ENCODE measurements around the gene C1orf232. TPM values are rescaled to one million over a fixed set of nuclear protein-coding genes. Genes with fewer than 3 reads are reported as not detected.

C1orf232 gene
- total RNA-seq, 1 experiment from 2014 or later = not detected

DNA sequence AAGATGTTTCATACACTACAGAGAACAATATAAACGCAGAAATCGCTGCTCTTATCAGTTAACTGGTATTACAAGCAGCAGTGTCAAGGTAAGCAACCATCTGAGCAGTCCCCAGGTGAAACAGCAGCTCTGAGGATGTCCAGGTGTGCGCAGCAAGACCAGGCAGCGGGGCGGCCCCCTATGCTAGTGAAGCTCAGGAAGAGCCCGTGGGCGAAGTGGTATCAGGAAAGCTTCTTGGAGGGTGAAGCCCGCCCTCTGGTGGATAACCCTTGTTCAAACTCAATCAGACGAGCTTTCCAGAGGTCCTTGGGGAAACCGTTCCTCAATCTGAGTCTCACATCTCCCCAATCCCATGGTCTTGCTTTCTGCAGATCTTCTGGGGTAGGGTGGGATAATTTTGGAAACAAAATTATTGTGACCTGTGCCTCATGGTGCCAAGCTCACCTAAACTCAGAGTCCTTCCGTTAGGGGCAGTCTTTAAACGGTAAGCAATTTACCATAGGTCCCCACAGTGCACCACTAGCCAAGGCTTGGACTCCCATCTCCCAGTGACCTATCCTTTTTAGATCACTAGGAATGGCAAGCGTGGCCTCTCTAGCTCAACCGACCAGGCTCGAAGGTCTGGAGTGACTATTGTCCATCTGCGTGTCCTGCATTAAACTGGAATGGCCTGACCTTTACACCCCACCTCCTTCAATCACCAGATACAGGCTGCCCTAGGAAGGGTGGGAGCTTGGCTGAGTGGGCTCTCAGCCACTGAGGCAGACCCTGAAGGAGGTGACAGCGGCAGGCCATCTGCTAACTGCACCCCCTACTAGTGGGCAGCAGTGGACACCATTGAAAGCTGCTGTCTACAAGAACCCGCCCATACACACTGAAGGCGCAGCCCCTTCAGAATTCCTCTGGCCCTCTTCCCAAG, 23.5 kb downstream of the C1orf232 start:
- H3K27ac Mint-ChIP-seq = no peak overlapping the region
- Histone ChIP-seq H2BK20ac (ENCODE audit: low read depth, low read length, poor library complexity, severe bottlenecking) (no peak overlapping the region), H3K27me3 (ENCODE audit: insufficient read depth, low read length) (peaks cover 1% of the 10 kb centered on the region; the same call in 1 of the 2 replicates), H4K20me1 (ENCODE audit: control insufficient read depth, insufficient read depth, insufficient read length) (no peaks in the 10 kb centered on the region), H4K91ac (ENCODE audit: insufficient read length, low read depth, low read length) (no peak overlapping the region), H3K79me2 (ENCODE audit: insufficient read depth, low read length) (no peaks in the 10 kb centered on the region), H3K23ac (ENCODE audit: insufficient read length, low read depth, low read length) (no peak overlapping the region), H3K4me2 (ENCODE audit: insufficient read depth, insufficient read length, low read length) (no peak overlapping the region), H3K27ac (ENCODE audit: insufficient read length, low read depth, low read length) (no peak overlapping the region), H3K56ac (ENCODE audit: insufficient read length, low read depth, low read length) (no peak overlapping the region), H2AK5ac (ENCODE audit: insufficient read length, low read length) (no peak overlapping the region), H3K4ac (ENCODE audit: low read depth, low read length) (no peak overlapping the region), H2AFZ (ENCODE audit: low read length) (no peak overlapping the region), H3K14ac (ENCODE audit: insufficient read depth, low read length) (no peak overlapping the region), H3K4me1 (ENCODE audit: insufficient read depth, low read length) (0 out of 2 replicates have a peak, but pooled peaks cover under 1% of the 10 kb centered on the region), H3K9me3 (ENCODE audit: control insufficient read depth, low read depth, low read length) (no peaks in the 10 kb centered on the region), H3K18ac (ENCODE audit: insufficient read length, low read depth, low read length) (no peak overlapping the region), H2BK12ac (ENCODE audit: insufficient read length, low read depth, low read length) (no peak overlapping the region), H3K23me2 (ENCODE audit: insufficient read length, low read depth, low read length, poor library complexity, severe bottlenecking) (no peaks in the 10 kb centered on the region), H4K5ac (ENCODE audit: insufficient read length, low read depth, low read length) (no peak overlapping the region), H3T11ph (ENCODE audit: low read length) (no peak overlapping the region), H3K9ac (ENCODE audit: extremely low read depth, insufficient read length, low read length) (no peak overlapping the region), H2BK5ac (ENCODE audit: insufficient read length, low read length) (no peak overlapping the region), H2BK15ac (ENCODE audit: low read depth, low read length) (no peak overlapping the region), H2BK120ac (ENCODE audit: low read depth, low read length, poor library complexity, severe bottlenecking) (no peak overlapping the region), H3K79me1 (ENCODE audit: insufficient read depth, low read depth, low read length, poor library complexity, severe bottlenecking) (no peaks in the 10 kb centered on the region), H4K8ac (replicated peaks; ENCODE audit: insufficient read length, low read depth, low read length) (no peak overlapping the region)
- no peak overlapping the region for H3K4me3 Mint-ChIP-seq
- H3K36me3 Mint-ChIP-seq (ENCODE audit: insufficient read depth in 1 of 3, low read depth in 3 of 3) = no peaks in the 10 kb centered on the region
- no peaks in the 10 kb centered on the region for H3K4me1 Mint-ChIP-seq
- no CpG with 5 or more reads among the region's 19 CpGs for WGBS (ENCODE audit: extremely low coverage, insufficient read length, low lambda C conversion rate)
- peak; percentile 88 for DNase-seq
- peak; percentile 89 for TF ChIP-seq CTCF (conservative IDR thresholded peaks at IDR 0.05)
- no peaks in the 10 kb centered on the region for H3K9me3 Mint-ChIP-seq
- H3K27me3 Mint-ChIP-seq (ENCODE audit: low read depth) = peaks cover 73% of the 10 kb centered on the region

Measured in H9 (cell line).